ENCODE measurements around the gene THTPA. TPM values are rescaled to one million over a fixed set of nuclear protein-coding genes. Genes with fewer than 3 reads are reported as not detected.

Gene THTPA, protein sequence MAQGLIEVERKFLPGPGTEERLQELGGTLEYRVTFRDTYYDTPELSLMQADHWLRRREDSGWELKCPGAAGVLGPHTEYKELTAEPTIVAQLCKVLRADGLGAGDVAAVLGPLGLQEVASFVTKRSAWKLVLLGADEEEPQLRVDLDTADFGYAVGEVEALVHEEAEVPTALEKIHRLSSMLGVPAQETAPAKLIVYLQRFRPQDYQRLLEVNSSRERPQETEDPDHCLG
- total RNA-seq (10 to 100 TPM; 13.4 TPM), polyA plus RNA-seq (10.7 TPM)

DNA sequence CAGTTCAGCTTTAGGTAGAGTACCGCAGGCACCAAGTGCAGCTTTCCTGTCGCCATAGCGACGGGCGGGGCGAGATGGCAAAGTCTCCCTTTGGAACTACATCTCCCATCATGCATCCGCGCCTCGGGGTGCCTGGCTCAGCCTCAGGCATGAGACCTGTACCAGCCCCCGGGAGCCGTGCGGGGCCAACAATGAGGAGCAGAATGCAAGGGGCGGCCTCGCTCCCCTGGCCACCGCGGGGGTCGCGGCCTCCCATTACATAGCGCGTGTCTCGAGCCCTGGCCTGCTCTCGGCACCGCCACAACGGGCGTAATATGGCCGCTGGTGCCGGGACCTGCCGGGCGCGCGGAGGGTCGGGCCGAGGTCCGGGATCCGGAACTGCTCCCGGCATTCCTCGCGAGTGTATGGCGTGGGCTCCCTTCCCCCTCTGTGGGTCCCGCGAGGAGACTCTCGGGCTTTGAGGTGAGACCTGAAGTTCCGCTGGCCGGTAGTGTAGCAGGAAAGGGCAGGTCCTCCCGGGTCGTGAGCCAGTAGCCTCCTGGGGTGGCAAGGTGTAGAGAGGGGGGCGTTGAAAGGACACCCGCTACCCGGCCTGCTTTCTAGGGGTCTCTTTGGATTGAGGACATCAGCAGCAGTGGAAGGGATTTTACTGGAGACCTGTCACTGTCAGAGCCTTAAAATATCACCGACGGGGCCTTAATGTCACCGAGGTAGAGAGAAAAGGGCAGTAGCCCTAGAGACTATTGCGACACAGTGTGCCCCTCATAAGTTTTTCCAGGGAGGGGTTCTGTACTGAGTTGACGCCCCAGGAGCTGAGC lies at the start of gene THTPA:
TSS of gene THTPA (plus strand) at position 390 of the 818 bp plus-strand sequence. CDS start 487 bp downstream, outside the sequence.
- H3K36me3 Mint-ChIP-seq: peaks cover 0 to 34% (median 3%) of the 10 kb centered on the region in 3 donors
- peak within 1 kb of the TSS; percentile 94 to 99 (median 96) for H3K4me3 Mint-ChIP-seq
- Histone ChIP-seq H3K27me3 (ENCODE audit: insufficient read depth, low read length, poor library complexity, severe bottlenecking) (no peaks in the 10 kb centered on the region), H3K27ac (ENCODE audit: low read depth, low read length) (peak within 1 kb of the TSS; percentile 78), H3K4me1 (ENCODE audit: insufficient read depth, low read length) (peaks cover 24% of the 10 kb centered on the region), H3K4me3 (ENCODE audit: low read length) (peak within 1 kb of the TSS; percentile 78), H3K36me3 (ENCODE audit: insufficient read depth, low read length) (peaks cover 16% of the 10 kb centered on the region), H3K9me3 (ENCODE audit: low read length) (no peaks in the 10 kb centered on the region)
- H3K27ac Mint-ChIP-seq: peak within 1 kb of the TSS; percentile 93 to 99 (median 96)
- ChIA-PET POLR2A (interaction anchor here (0.8 to 1.6 kb wide), 3 partner anchors 12 to 86 kb away, joined by 3 to 6 read pairs (median 4); partner anchors contain the start of genes AP1G2 and NGDN), CTCF (interaction anchor here (0.8 to 8.9 kb wide), 6 partner anchors 14 to 78 kb away, joined by 3 to 105 read pairs (median 8); no protein-coding TSS in a partner anchor)
- no peaks in the 10 kb centered on the region for H3K27me3 Mint-ChIP-seq
- H3K4me1 Mint-ChIP-seq: peaks cover 29 to 37% (median 31%) of the 10 kb centered on the region in 3 donors
- DNase-seq: peak; percentile 86 to 96 (median 90)
- no peaks in the 10 kb centered on the region for H3K9me3 Mint-ChIP-seq

DNA sequence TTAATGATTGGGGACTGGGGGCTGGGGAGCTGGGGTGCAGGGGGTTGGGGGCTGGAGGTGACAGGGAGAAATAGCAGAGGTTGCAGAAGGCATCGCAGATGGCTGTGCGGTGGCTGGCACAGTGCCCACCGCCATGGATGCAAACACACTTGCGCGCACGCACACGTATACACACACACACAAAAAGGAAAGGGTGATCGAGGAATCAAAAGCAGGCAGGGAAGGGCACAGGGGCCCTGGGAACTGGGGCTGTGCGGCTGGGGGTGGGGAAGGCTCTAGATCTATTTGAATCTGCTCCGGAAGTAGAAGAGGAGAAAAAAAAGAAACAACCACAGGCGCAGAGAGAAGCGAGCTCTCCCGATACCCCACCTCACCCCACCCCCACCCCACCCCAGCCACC lies 43.9 kb upstream of the THTPA start:
- POLR2A ChIA-PET: no interaction called here

DNA sequence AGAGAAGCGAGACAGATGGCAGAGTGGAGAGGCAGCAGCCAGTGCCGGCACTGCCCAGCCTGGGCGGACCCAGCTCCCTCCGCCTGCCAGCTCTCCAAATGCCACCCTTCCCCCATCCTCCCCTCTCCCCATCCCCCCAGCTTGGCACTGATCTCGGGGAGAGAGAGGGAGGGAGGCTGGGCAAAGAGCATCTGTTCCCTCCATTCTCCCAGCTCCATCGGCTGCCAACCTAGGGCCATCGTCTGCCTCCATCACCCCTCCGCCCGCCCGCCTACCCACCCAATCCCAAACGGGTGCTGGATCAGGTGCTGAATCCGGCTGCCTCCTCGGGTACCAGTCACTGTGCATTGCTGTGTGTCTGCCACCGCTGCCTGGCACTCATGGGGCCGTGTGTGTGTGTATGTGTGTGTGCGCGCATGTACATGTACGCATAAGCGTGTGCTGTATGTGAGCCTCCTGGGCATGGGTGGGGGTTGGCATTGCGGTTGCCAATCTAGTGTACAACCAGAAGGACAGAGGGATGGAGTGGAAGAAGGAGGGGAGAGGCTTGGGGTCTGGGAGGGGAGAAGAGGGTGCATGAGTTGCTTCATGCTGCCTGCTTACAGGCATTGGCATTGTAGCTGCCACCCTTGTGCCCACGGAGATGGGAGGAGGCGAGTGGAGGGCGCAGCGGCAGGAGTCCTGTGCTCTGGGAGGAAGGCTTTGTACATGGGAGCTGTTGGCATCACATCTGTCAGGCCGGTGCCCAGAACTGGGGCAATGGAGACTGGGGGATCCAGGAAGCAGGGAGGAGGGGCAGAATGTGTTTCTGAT lies 42.9 kb upstream of the THTPA start:
- H3K36me3 Mint-ChIP-seq: peaks cover 2 to 11% (median 4%) of the 10 kb centered on the region in 3 donors
- no peak for DNase-seq
- H3K4me1 Mint-ChIP-seq: peaks cover 3 to 11% (median 5%) of the 10 kb centered on the region in 3 donors
- H3K27me3 Mint-ChIP-seq: peaks cover 0 to 2% of the 10 kb centered on the region in 2 donors
- ChIA-PET POLR2A (no interaction called here), CTCF (interaction anchor here (1.7 kb wide), 1 partner anchor 16 kb away, joined by 4 read pairs; no protein-coding TSS in a partner anchor)
- no peaks in the 10 kb centered on the region for H3K9me3 Mint-ChIP-seq
- H3K4me3 ChIP-seq (ENCODE audit: low read length): no peak overlapping the region
- H3K27ac Mint-ChIP-seq: no peak overlapping the region
- peak overlapping the region in 1 of 7 donors; percentile 16 for H3K4me3 Mint-ChIP-seq
- H3K27ac ChIP-seq (ENCODE audit: low read depth, low read length): no peak overlapping the region
- no peaks in the 10 kb centered on the region for H3K9me3 ChIP-seq (ENCODE audit: low read length)
- no peaks in the 10 kb centered on the region for H3K36me3 ChIP-seq (ENCODE audit: insufficient read depth, low read length)
- no peaks in the 10 kb centered on the region for H3K27me3 ChIP-seq (ENCODE audit: insufficient read depth, low read length, poor library complexity, severe bottlenecking)
- peaks cover 6% of the 10 kb centered on the region for H3K4me1 ChIP-seq (ENCODE audit: insufficient read depth, low read length)

More for the DNA sequence above, 43.9 kb upstream of the THTPA start:
- no peak overlapping the region for H3K4me3 ChIP-seq (ENCODE audit: low read length)
- H3K9me3 Mint-ChIP-seq: no peaks in the 10 kb centered on the region
- peaks cover 6% of the 10 kb centered on the region for H3K4me1 ChIP-seq (ENCODE audit: insufficient read depth, low read length)
- peak in 1 of 5 donors; percentile 24 for DNase-seq
- H3K27ac Mint-ChIP-seq: peak overlapping the region in 3 of 8 donors; percentile 47 to 69 (median 68)
- H3K9me3 ChIP-seq (ENCODE audit: low read length): no peaks in the 10 kb centered on the region
- peaks cover 3 to 11% (median 5%) of the 10 kb centered on the region in 3 donors for H3K4me1 Mint-ChIP-seq
- H3K36me3 Mint-ChIP-seq: peaks cover 2 to 18% (median 4%) of the 10 kb centered on the region in 3 donors
- no peak overlapping the region for H3K27ac ChIP-seq (ENCODE audit: low read depth, low read length)
- H3K4me3 Mint-ChIP-seq: peak overlapping the region in 6 of 7 donors; percentile 36 to 76 (median 68)
- H3K27me3 ChIP-seq (ENCODE audit: insufficient read depth, low read length, poor library complexity, severe bottlenecking): no peaks in the 10 kb centered on the region
- peaks cover 0 to 2% of the 10 kb centered on the region in 2 donors for H3K27me3 Mint-ChIP-seq
- no peaks in the 10 kb centered on the region for H3K36me3 ChIP-seq (ENCODE audit: insufficient read depth, low read length)
- CTCF ChIA-PET: no interaction called here

DNA sequence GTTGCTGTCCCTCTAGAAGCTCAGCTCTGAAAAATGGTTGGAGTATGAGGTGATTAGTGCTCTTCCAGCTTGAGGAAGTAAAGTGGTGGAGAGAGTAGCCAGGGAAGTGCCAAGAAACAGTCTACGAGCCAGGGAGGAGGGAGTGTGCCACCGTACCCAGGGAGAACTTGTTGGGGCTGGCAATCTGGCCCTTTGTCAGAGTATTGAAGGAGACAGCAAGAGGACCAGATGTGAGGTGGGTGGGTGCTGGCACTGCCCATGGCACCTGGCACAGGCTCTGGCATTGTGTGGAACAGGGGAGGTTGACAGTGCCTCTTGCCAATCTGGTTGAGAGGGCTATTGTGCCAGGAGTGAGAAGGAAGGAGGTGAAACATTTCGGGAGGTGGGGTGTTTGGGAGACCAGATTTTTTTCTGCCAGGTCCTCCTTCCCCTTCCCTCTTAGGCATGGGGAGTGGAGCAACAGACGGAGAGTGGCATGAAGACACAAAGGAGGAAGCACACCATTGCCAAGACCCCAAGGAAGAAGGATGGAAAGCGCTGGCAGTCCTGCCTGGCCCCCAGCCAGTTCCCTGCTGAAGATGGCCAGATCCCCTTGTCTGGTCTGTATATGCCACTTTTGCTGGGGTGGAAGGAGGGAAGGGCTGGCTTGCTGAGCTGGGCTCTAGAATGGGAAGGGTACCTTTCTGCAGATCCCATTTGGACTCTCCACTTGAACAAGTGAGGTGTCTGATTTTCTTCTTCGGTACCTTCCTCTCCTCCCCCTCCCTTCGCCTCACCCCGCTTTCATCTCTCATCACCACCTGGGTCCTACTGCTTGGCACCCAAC lies 42.0 kb upstream of the THTPA start:
- Histone ChIP-seq H3K4me3 (ENCODE audit: low read length) (no peak overlapping the region), H3K4me1 (ENCODE audit: insufficient read depth, low read length) (peaks cover 6% of the 10 kb centered on the region), H3K27ac (ENCODE audit: low read depth, low read length) (no peak overlapping the region), H3K36me3 (ENCODE audit: insufficient read depth, low read length) (no peaks in the 10 kb centered on the region), H3K27me3 (ENCODE audit: insufficient read depth, low read length, poor library complexity, severe bottlenecking) (no peaks in the 10 kb centered on the region), H3K9me3 (ENCODE audit: low read length) (no peaks in the 10 kb centered on the region)
- Mint-ChIP-seq H3K4me3 (no peak overlapping the region), H3K27me3 (peaks cover 0 to 2% of the 10 kb centered on the region in 2 donors), H3K4me1 (peaks cover 3 to 11% (median 5%) of the 10 kb centered on the region in 3 donors), H3K27ac (no peak overlapping the region), H3K36me3 (peaks cover 2 to 11% (median 4%) of the 10 kb centered on the region in 3 donors), H3K9me3 (no peaks in the 10 kb centered on the region)
- ChIA-PET POLR2A (no interaction called here), CTCF (interaction anchor here (1.7 kb wide), 1 partner anchor 16 kb away, joined by 4 read pairs; no protein-coding TSS in a partner anchor)
- DNase-seq: no peak

DNA sequence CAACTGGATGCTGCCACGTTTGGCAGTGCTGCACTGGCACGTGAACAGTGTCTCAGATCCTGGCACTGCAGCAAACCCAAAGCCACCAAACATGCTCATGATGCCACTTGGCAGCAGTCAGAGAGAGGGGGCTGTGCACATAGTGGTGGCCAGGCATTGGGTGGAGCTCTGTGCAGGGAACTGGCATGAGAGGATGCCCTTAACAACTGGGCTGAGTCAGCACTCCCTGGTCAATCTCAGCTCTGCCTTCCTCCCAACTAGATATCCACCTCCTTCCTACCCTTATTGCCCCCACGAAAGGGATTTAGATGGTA lies 41.5 kb upstream of the THTPA start:
- peaks cover 6% of the 10 kb centered on the region for H3K4me1 ChIP-seq (ENCODE audit: insufficient read depth, low read length)
- DNase-seq: no peak
- no peaks in the 10 kb centered on the region for H3K27me3 ChIP-seq (ENCODE audit: insufficient read depth, low read length, poor library complexity, severe bottlenecking)
- H3K9me3 ChIP-seq (ENCODE audit: low read length): no peaks in the 10 kb centered on the region
- Mint-ChIP-seq H3K4me3 (no peak overlapping the region), H3K4me1 (peaks cover 3 to 11% (median 5%) of the 10 kb centered on the region in 3 donors), H3K36me3 (peaks cover 1 to 11% (median 2%) of the 10 kb centered on the region in 3 donors), H3K27me3 (peaks cover 0 to 2% of the 10 kb centered on the region in 2 donors), H3K9me3 (no peaks in the 10 kb centered on the region), H3K27ac (peak overlapping the region in 2 of 8 donors; percentile 35 to 58)
- H3K27ac ChIP-seq (ENCODE audit: low read depth, low read length): no peak overlapping the region
- POLR2A ChIA-PET: interaction anchor here (0.5 kb wide), 1 partner anchor 9 kb away, joined by 4 read pairs; no protein-coding TSS in a partner anchor
- CTCF ChIA-PET: interaction anchor here (1.7 kb wide), 1 partner anchor 15 kb away, joined by 4 read pairs; no protein-coding TSS in a partner anchor
- H3K4me3 ChIP-seq (ENCODE audit: low read length): no peak overlapping the region
- no peaks in the 10 kb centered on the region for H3K36me3 ChIP-seq (ENCODE audit: insufficient read depth, low read length)

DNA sequence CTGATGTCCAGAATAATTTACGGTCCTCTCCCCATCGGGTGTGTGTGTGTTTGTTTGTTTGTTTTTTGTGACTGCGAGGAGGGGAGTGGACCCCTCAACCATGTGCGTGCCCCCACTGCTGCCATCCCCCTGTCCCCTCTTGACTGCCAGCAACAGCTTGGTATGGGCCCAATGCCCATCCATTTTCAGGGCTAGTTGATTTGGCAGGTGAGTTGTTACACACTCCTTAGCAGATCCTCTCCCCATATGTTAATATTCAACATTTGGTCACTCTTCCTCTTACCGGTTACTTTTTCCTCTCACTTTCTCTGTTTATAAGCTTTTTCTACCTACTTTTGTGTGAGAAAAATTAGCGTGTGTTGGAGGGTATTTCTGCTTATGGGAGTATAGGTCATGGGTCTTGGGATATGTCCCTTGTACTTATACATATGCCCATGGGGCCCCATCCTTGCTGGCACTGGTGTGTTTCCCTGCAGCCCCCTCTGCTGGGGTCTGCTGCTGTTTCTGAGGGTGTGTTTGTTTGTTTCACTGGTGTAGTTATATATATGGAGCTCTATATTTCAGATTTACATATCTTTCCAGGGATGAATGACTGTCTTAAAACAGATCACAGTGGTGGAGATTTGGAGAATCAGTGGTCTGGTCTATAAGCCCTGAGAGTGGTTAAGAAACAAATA lies 38.3 kb upstream of the THTPA start:
- peaks cover 0 to 2% of the 10 kb centered on the region in 2 donors for H3K27me3 Mint-ChIP-seq

More for the DNA sequence above, 38.3 kb upstream of the THTPA start:
- peak overlapping the region in 1 of 8 donors; percentile 53 for H3K27ac Mint-ChIP-seq
- no peak overlapping the region for H3K4me3 Mint-ChIP-seq
- Histone ChIP-seq H3K27me3 (ENCODE audit: insufficient read depth, low read length, poor library complexity, severe bottlenecking) (no peaks in the 10 kb centered on the region), H3K9me3 (ENCODE audit: low read length) (no peaks in the 10 kb centered on the region), H3K4me1 (ENCODE audit: insufficient read depth, low read length) (no peaks in the 10 kb centered on the region), H3K27ac (ENCODE audit: low read depth, low read length) (no peak overlapping the region), H3K4me3 (ENCODE audit: low read length) (no peak overlapping the region), H3K36me3 (ENCODE audit: insufficient read depth, low read length) (no peaks in the 10 kb centered on the region)
- no peak for DNase-seq
- H3K9me3 Mint-ChIP-seq: no peaks in the 10 kb centered on the region
- no peaks in the 10 kb centered on the region for H3K4me1 Mint-ChIP-seq
- peaks cover 0 to 9% (median 2%) of the 10 kb centered on the region in 3 donors for H3K36me3 Mint-ChIP-seq
- ChIA-PET POLR2A (no interaction called here), CTCF (interaction anchor here (1.0 kb wide), 1 partner anchor 17 kb away, joined by 3 read pairs; no protein-coding TSS in a partner anchor)
